ENCODE results near the gene TRAF3.

DNA sequence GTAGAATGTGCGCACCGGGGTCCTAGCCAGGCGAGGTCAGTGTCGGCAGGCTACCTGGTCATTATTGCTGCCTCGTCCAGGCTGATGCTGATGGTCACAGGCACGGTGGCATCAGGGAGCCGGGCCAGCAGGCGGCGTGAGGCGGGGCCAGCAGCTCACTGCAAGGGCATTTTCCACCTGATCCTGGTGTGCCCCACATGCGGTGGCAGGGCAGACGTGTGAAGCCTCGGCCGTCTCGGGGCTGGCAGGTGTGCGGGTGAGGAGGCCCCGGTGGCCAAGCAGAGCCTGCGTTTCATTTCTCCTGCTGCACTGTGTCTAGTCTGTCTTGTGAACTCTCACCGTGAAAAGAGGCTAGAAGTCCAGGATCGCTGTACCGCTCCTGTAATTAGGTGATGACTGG is 133.2 kb downstream of the TRAF3 start:
- TF ChIP-seq RFX5 (IDR thresholded peaks at IDR 0.05; ENCODE audit: low read length), result no peak
- no peak for TF ChIP-seq CTCF (IDR thresholded peaks at IDR 0.05)
- TF ChIP-seq EP300 (IDR thresholded peaks at IDR 0.05; ENCODE audit: borderline replicate concordance in 1 of 2, low read depth in 1 of 2, low read length in 1 of 2), result no peak
- no peak for TF ChIP-seq NFIC (IDR thresholded peaks at IDR 0.05; ENCODE audit: borderline replicate concordance)

All from SK-N-SH (cell line).